DND-41 (cell line): Measurements from ENCODE around the gene IRF2BP1.

Source experiments
- EZH2 ChIP-seq: IDR thresholded peaks from 3 replicates; pipeline ENCODE4 v1.6.1; 2012; ENCODE audit warnings: borderline replicate concordance, low read depth, mild to moderate bottlenecking, moderate library complexity, low read length, inconsistent platforms; ENCODE audit not compliant: severe bottlenecking
- TF ChIP-seq, protein P1 (sequence below): IDR thresholded peaks from 2 replicates; pipeline ENCODE4 v1.5.1; 2012; ENCODE audit warnings: borderline replicate concordance, low read length, moderate library complexity, mild to moderate bottlenecking; ENCODE audit not compliant: poor library complexity, severe bottlenecking; ENCODE audit errors: extremely low read depth

GRCh38 chr19:45899253-45899652 is 13.3 kb upstream of the IRF2BP1 start:
- no peak for TF ChIP-seq EZH2
- TF ChIP-seq, protein P1, sequence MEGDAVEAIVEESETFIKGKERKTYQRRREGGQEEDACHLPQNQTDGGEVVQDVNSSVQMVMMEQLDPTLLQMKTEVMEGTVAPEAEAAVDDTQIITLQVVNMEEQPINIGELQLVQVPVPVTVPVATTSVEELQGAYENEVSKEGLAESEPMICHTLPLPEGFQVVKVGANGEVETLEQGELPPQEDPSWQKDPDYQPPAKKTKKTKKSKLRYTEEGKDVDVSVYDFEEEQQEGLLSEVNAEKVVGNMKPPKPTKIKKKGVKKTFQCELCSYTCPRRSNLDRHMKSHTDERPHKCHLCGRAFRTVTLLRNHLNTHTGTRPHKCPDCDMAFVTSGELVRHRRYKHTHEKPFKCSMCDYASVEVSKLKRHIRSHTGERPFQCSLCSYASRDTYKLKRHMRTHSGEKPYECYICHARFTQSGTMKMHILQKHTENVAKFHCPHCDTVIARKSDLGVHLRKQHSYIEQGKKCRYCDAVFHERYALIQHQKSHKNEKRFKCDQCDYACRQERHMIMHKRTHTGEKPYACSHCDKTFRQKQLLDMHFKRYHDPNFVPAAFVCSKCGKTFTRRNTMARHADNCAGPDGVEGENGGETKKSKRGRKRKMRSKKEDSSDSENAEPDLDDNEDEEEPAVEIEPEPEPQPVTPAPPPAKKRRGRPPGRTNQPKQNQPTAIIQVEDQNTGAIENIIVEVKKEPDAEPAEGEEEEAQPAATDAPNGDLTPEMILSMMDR, result no peak
